Measurements from ENCODE around the gene CYREN. TPM values are rescaled to one million over a fixed set of nuclear protein-coding genes. Genes with fewer than 3 reads are reported as not detected.

The CYREN gene
- total and polyA plus RNA-seq, 2 experiments from 2014 or later = 22.7 to 70.6 TPM

DNA sequence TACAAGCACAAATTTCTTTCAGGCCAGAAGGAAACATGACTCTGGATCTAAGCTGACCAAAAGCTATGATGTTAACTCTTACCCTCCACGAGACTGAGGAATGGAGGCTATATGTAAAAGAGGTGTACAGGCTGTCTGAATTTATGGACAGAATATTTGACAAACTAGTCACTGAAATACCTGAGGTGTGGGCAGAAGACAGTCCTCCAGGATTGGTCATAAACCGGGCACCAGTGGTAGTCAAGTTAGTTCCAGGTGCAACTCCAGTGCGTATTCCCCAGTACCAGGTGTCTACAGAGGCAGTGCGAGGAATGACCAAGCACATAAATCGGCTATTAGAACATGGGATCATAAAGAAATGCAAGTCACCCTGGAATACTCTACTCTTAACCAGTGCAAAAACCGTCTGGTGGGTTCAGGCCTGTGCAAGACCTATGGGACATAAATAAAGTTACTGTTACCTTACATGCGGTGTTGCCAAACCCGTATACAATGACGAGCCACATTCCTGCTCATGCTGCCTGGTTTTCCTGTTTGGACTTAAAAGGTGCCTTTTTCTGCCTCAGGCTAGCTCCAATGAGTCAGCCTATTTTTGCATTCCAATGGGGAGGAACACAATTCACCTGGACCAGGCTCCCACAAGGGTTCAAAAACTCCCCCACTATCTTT lies 6.7 kb upstream of the CYREN start:
- Histone ChIP-seq H3K27me3 (ENCODE audit: insufficient read depth) (no peaks in the 10 kb centered on the region), H3K9me2 (ENCODE audit: insufficient read depth) (no peaks in the 10 kb centered on the region), H4K20me1 (replicated peaks; ENCODE audit: insufficient read depth) (no peaks in the 10 kb centered on the region), H3K4me2 (no peak overlapping the region), H3K4me3 (no peak overlapping the region), H2AFZ (no peak overlapping the region), H3K27ac (ENCODE audit: low read depth) (peak overlapping the region; percentile 19; the same call in 1 of the 2 replicates), H3K36me3 (ENCODE audit: insufficient read depth) (peaks cover 17% of the 10 kb centered on the region), H3F3A (replicated peaks; ENCODE audit: low read depth) (peaks cover under 1% of the 10 kb centered on the region; the same call in 1 of the 2 replicates), H3K79me2 (replicated peaks; ENCODE audit: insufficient read depth) (no peaks in the 10 kb centered on the region), H3K4me1 (ENCODE audit: insufficient read depth) (peaks cover 15% of the 10 kb centered on the region; the same call in 1 of the 2 replicates)
- TF ChIP-seq NANOG (IDR thresholded peaks at IDR 0.05; ENCODE audit: borderline replicate concordance) (no peak), CREB1 (CRISPR knock-in tag; IDR thresholded peaks at IDR 0.05; ENCODE audit: low read depth) (no peak), EZH2phosphoT487 (IDR thresholded peaks at IDR 0.05; ENCODE audit: unreplicated experiment) (no peak)
- TF ChIP-seq, protein P1, sequence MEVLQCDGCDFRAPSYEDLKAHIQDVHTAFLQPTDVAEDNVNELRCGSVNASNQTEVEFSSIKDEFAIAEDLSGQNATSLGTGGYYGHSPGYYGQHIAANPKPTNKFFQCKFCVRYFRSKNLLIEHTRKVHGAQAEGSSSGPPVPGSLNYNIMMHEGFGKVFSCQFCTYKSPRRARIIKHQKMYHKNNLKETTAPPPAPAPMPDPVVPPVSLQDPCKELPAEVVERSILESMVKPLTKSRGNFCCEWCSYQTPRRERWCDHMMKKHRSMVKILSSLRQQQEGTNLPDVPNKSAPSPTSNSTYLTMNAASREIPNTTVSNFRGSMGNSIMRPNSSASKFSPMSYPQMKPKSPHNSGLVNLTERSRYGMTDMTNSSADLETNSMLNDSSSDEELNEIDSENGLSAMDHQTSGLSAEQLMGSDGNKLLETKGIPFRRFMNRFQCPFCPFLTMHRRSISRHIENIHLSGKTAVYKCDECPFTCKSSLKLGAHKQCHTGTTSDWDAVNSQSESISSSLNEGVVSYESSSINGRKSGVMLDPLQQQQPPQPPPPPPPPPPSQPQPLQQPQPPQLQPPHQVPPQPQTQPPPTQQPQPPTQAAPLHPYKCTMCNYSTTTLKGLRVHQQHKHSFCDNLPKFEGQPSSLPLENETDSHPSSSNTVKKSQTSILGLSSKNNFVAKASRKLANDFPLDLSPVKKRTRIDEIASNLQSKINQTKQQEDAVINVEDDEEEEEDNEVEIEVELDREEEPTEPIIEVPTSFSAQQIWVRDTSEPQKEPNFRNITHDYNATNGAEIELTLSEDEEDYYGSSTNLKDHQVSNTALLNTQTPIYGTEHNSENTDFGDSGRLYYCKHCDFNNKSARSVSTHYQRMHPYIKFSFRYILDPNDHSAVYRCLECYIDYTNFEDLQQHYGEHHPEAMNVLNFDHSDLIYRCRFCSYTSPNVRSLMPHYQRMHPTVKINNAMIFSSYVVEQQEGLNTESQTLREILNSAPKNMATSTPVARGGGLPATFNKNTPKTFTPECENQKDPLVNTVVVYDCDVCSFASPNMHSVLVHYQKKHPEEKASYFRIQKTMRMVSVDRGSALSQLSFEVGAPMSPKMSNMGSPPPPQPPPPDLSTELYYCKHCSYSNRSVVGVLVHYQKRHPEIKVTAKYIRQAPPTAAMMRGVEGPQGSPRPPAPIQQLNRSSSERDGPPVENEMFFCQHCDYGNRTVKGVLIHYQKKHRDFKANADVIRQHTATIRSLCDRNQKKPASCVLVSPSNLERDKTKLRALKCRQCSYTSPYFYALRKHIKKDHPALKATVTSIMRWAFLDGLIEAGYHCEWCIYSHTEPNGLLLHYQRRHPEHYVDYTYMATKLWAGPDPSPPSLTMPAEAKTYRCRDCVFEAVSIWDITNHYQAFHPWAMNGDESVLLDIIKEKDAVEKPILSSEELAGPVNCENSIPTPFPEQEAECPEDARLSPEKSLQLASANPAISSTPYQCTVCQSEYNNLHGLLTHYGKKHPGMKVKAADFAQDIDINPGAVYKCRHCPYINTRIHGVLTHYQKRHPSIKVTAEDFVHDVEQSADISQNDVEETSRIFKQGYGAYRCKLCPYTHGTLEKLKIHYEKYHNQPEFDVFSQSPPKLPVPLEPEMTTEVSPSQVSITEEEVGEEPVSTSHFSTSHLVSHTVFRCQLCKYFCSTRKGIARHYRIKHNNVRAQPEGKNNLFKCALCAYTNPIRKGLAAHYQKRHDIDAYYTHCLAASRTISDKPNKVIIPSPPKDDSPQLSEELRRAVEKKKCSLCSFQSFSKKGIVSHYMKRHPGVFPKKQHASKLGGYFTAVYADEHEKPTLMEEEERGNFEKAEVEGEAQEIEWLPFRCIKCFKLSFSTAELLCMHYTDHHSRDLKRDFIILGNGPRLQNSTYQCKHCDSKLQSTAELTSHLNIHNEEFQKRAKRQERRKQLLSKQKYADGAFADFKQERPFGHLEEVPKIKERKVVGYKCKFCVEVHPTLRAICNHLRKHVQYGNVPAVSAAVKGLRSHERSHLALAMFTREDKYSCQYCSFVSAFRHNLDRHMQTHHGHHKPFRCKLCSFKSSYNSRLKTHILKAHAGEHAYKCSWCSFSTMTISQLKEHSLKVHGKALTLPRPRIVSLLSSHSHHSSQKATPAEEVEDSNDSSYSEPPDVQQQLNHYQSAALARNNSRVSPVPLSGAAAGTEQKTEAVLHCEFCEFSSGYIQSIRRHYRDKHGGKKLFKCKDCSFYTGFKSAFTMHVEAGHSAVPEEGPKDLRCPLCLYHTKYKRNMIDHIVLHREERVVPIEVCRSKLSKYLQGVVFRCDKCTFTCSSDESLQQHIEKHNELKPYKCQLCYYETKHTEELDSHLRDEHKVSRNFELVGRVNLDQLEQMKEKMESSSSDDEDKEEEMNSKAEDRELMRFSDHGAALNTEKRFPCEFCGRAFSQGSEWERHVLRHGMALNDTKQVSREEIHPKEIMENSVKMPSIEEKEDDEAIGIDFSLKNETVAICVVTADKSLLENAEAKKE (CRISPR knock-in tag; IDR thresholded peaks at IDR 0.05) = no peak
- Mint-ChIP-seq H3K27me3 (ENCODE audit: insufficient read depth, low read depth, poor library complexity) (peaks cover 3% of the 10 kb centered on the region), H3K27ac (peak overlapping the region; percentile 73), H3K4me1 (peaks cover 28% of the 10 kb centered on the region), H3K9me3 (peaks cover 24% of the 10 kb centered on the region), H3K36me3 (ENCODE audit: low read depth) (peaks cover 31% of the 10 kb centered on the region), H3K4me3 (no peak overlapping the region)
- peak; percentile 63 for ATAC-seq
- peak; percentile 17 for DNase-seq (ENCODE audit: low spot score)

DNA sequence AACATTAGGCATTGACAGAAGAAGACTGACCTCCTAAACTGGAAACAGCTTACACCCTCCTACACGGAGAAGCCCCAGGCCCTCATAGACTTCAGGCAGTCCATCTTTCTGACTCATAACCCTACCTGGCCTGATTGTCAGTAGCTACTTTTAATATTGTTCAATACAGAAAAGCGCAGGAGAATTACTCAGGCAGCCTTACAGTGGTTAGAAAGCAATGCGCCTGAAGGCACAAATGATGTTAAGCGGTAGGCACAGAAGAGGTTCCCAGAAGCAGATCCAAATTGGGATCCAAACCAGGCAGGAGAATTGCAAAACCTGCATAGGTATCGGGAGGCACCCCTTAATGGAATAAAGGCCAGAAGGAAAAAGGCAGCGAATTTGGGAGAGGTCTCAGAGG lies 5.4 kb upstream of the CYREN start:
- peaks cover 11% of the 10 kb centered on the region; the same call in 1 of the 2 replicates for H3K36me3 ChIP-seq (ENCODE audit: insufficient read depth)
- peaks cover 18% of the 10 kb centered on the region for H3K36me3 Mint-ChIP-seq (ENCODE audit: low read depth)

More for the DNA sequence above, 5.4 kb upstream of the CYREN start:
- Mint-ChIP-seq H3K4me1 (peaks cover 36% of the 10 kb centered on the region), H3K4me3 (no peak overlapping the region), H3K9me3 (peaks cover 12% of the 10 kb centered on the region), H3K27ac (no peak overlapping the region), H3K27me3 (ENCODE audit: insufficient read depth, low read depth, poor library complexity) (peaks cover 10% of the 10 kb centered on the region)
- no peaks in the 10 kb centered on the region for H3K27me3 ChIP-seq (ENCODE audit: insufficient read depth)
- H3K4me2 ChIP-seq = no peak overlapping the region
- no peak overlapping the region for H3K27ac ChIP-seq (ENCODE audit: low read depth)
- ATAC-seq = no peak
- no peaks in the 10 kb centered on the region for H3K79me2 ChIP-seq (replicated peaks; ENCODE audit: insufficient read depth)
- no peak overlapping the region for H3K4me3 ChIP-seq
- no peak overlapping the region for H2AFZ ChIP-seq
- no peaks in the 10 kb centered on the region for H4K20me1 ChIP-seq (replicated peaks; ENCODE audit: insufficient read depth)
- H3F3A ChIP-seq (replicated peaks; ENCODE audit: low read depth) = peaks cover 7% of the 10 kb centered on the region; the same call in 1 of the 2 replicates
- peaks cover 23% of the 10 kb centered on the region for H3K4me1 ChIP-seq (ENCODE audit: insufficient read depth)
- TF ChIP-seq ZNF331 (CRISPR knock-in tag; IDR thresholded peaks at IDR 0.05; ENCODE audit: low read depth) (no peak), JUNB (IDR thresholded peaks at IDR 0.05; ENCODE audit: unreplicated experiment) (no peak), EZH2phosphoT487 (IDR thresholded peaks at IDR 0.05; ENCODE audit: unreplicated experiment) (no peak), POLR2AphosphoS5 (IDR thresholded peaks at IDR 0.05; ENCODE audit: low read depth) (no peak), EZH2 (IDR thresholded peaks at IDR 0.05; ENCODE audit: low read depth, unreplicated experiment) (no peak), STAT1 (IDR thresholded peaks at IDR 0.05; ENCODE audit: unreplicated experiment) (no peak), NANOG (IDR thresholded peaks at IDR 0.05; ENCODE audit: borderline replicate concordance) (no peak)
- TF ChIP-seq, protein P2, sequence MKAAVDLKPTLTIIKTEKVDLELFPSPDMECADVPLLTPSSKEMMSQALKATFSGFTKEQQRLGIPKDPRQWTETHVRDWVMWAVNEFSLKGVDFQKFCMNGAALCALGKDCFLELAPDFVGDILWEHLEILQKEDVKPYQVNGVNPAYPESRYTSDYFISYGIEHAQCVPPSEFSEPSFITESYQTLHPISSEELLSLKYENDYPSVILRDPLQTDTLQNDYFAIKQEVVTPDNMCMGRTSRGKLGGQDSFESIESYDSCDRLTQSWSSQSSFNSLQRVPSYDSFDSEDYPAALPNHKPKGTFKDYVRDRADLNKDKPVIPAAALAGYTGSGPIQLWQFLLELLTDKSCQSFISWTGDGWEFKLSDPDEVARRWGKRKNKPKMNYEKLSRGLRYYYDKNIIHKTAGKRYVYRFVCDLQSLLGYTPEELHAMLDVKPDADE (IDR thresholded peaks at IDR 0.05) = no peak
- TF ChIP-seq, protein P3, sequence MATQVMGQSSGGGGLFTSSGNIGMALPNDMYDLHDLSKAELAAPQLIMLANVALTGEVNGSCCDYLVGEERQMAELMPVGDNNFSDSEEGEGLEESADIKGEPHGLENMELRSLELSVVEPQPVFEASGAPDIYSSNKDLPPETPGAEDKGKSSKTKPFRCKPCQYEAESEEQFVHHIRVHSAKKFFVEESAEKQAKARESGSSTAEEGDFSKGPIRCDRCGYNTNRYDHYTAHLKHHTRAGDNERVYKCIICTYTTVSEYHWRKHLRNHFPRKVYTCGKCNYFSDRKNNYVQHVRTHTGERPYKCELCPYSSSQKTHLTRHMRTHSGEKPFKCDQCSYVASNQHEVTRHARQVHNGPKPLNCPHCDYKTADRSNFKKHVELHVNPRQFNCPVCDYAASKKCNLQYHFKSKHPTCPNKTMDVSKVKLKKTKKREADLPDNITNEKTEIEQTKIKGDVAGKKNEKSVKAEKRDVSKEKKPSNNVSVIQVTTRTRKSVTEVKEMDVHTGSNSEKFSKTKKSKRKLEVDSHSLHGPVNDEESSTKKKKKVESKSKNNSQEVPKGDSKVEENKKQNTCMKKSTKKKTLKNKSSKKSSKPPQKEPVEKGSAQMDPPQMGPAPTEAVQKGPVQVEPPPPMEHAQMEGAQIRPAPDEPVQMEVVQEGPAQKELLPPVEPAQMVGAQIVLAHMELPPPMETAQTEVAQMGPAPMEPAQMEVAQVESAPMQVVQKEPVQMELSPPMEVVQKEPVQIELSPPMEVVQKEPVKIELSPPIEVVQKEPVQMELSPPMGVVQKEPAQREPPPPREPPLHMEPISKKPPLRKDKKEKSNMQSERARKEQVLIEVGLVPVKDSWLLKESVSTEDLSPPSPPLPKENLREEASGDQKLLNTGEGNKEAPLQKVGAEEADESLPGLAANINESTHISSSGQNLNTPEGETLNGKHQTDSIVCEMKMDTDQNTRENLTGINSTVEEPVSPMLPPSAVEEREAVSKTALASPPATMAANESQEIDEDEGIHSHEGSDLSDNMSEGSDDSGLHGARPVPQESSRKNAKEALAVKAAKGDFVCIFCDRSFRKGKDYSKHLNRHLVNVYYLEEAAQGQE (IDR thresholded peaks at IDR 0.05; ENCODE audit: unreplicated experiment) = no peak
- no peaks in the 10 kb centered on the region for H3K9me2 ChIP-seq (ENCODE audit: insufficient read depth)
- DNase-seq (ENCODE audit: low spot score) = no peak
